HG02852 (cell line): Measurements from ENCODE around the gene SV2B.
"Not testable (repeated sequence)": the region's sequence is repeated elsewhere in the genome, so short reads cannot be mapped to it uniquely, and the experiment has no call there.

Source experiments
- ATAC-seq: cut with Tn5 transposase; IDR thresholded peaks from one replicate; pipeline ENCODE4 v1.9.1; 2021; ENCODE audit warnings: mild to moderate bottlenecking, moderate library complexity; ENCODE audit not compliant: unreplicated experiment

SV2B gene

GRCh38 chr15:91099995-91100813 lies at the start of gene SV2B:
Gene SV2B (plus strand): TSS chr15:91100257. CDS start chr15:91226264, 126,007 bp downstream.
- ATAC-seq: peak; percentile 63

- ATAC-seq: no peak
Measured at GRCh38 chr15:91051248-91051647, 48.8 kb upstream of the SV2B start.

GRCh38 chr15:91054816-91055215 lies 45.2 kb upstream of the SV2B start:
- no peak for ATAC-seq

GRCh38 chr15:91055548-91056331 lies 44.3 kb upstream of the SV2B start:
- no peak for ATAC-seq

- no peak for ATAC-seq
Measured at GRCh38 chr15:91061230-91061629, 38.8 kb upstream of the SV2B start.

GRCh38 chr15:91061997-91062396 lies 38.1 kb upstream of the SV2B start:
- ATAC-seq: no peak

GRCh38 chr15:91065505-91065904 lies 34.6 kb upstream of the SV2B start:
- no peak for ATAC-seq

GRCh38 chr15:91067036-91067435 lies 33.0 kb upstream of the SV2B start:
- ATAC-seq: no peak

- ATAC-seq: no peak
Measured at GRCh38 chr15:91068436-91068835, 31.6 kb upstream of the SV2B start.

- ATAC-seq: no peak
Measured at GRCh38 chr15:91068966-91069365, 31.1 kb upstream of the SV2B start.

GRCh38 chr15:91070872-91071271 lies 29.2 kb upstream of the SV2B start:
- no peak for ATAC-seq

- ATAC-seq: no peak
Measured at GRCh38 chr15:91072161-91072560, 27.9 kb upstream of the SV2B start.

- no peak for ATAC-seq
Measured at GRCh38 chr15:91073077-91073476, 27.0 kb upstream of the SV2B start.

GRCh38 chr15:91073768-91074167 lies 26.3 kb upstream of the SV2B start:
- ATAC-seq: no peak

- no peak for ATAC-seq
Measured at GRCh38 chr15:91075739-91076138, 24.3 kb upstream of the SV2B start.

- ATAC-seq: no peak
Measured at GRCh38 chr15:91077029-91077428, 23.0 kb upstream of the SV2B start.

GRCh38 chr15:91093866-91094265 lies 6.2 kb upstream of the SV2B start:
- ATAC-seq: not testable (repeated sequence)

- ATAC-seq: no peak
Measured at GRCh38 chr15:91098451-91098850, 1.6 kb upstream of the SV2B start.

GRCh38 chr15:91099616-91099994 lies 452 bp upstream of the SV2B start:
- ATAC-seq: peak; percentile 34

- ATAC-seq: no peak
Measured at GRCh38 chr15:91100814-91101607, 954 bp downstream of the SV2B start.

GRCh38 chr15:91101608-91101920 lies 1.5 kb downstream of the SV2B start:
- ATAC-seq: no peak
